ENCODE data around the gene NOL7. TPM values are rescaled to one million over a fixed set of nuclear protein-coding genes. Genes with fewer than 3 reads are reported as not detected.

NOL7 gene
- polyA plus RNA-seq, 3 donors = 22.7 to 58.5 (median 56.9) TPM

- peaks cover 44 to 62% of the 10 kb centered on the region in 2 donors for H3K36me3 ChIP-seq (replicated peaks in 1 of 2; ENCODE audit: control insufficient read depth in 1 of 2, insufficient read depth in 2 of 2, low read length in 2 of 2)
- H4K20me1 ChIP-seq (ENCODE audit: insufficient read depth, low read length) = no peaks in the 10 kb centered on the region
- H3K27me3 ChIP-seq (ENCODE audit: control insufficient read depth in 2 of 2, insufficient read depth in 2 of 2, low read length in 2 of 2) = no peaks in the 10 kb centered on the region
Measured at GRCh38 chr6:13593103-13593502, 22.0 kb upstream of the NOL7 start.

GRCh38 chr6:13593720-13594119 is 21.4 kb upstream of the NOL7 start:
- H3K36me3 ChIP-seq (replicated peaks in 1 of 2; ENCODE audit: control insufficient read depth in 1 of 2, insufficient read depth in 2 of 2, low read length in 2 of 2) = peaks cover 39 to 60% of the 10 kb centered on the region in 2 donors
- WGBS (ENCODE audit: insufficient coverage) = 95% methylated on average over 5 of the region's 6 CpGs
- no peaks in the 10 kb centered on the region for H3K79me2 ChIP-seq (ENCODE audit: insufficient read depth, low read length)
- peaks cover 55 to 58% of the 10 kb centered on the region in 2 donors for H3K36me3 Mint-ChIP-seq
- intact Hi-C loops (cut with micrococcal nuclease) = no loop called here
- H3K27me3 ChIP-seq (ENCODE audit: control insufficient read depth in 2 of 2, insufficient read depth in 2 of 2, low read length in 2 of 2) = no peaks in the 10 kb centered on the region
- no peak overlapping the region for H3K4me2 ChIP-seq (replicated peaks; ENCODE audit: extremely low read depth, low read length, poor library complexity, severe bottlenecking)
- no peaks in the 10 kb centered on the region for H3K9me3 ChIP-seq (replicated peaks in 1 of 2; ENCODE audit: control insufficient read depth in 1 of 2, insufficient read depth in 1 of 2, low read length in 2 of 2)
- H3K9me3 Mint-ChIP-seq = no peaks in the 10 kb centered on the region
- no peaks in the 10 kb centered on the region for H3K4me1 Mint-ChIP-seq
- H3K4me3 Mint-ChIP-seq = no peak overlapping the region
- TF ChIP-seq CTCF (IDR thresholded peaks at IDR 0.05) = no peak
- H3K27me3 Mint-ChIP-seq (ENCODE audit: low read depth in 3 of 3) = peaks cover 0 to 3% (median 0%) of the 10 kb centered on the region in 3 donors
- H3K27ac ChIP-seq (ENCODE audit: low read depth in 1 of 2, low read length in 2 of 2) = no peak overlapping the region
- H3K4me3 ChIP-seq (replicated peaks in 1 of 3; ENCODE audit: low read depth in 2 of 3, low read length in 3 of 3) = no peak overlapping the region
- H3K4me1 ChIP-seq (ENCODE audit: control insufficient read depth in 1 of 2, insufficient read depth in 2 of 2, low read length in 2 of 2) = no peaks in the 10 kb centered on the region
- no peak overlapping the region for H3K9ac ChIP-seq (ENCODE audit: insufficient read depth, low read length, poor library complexity, severe bottlenecking)
- no peak overlapping the region for H2AFZ ChIP-seq (ENCODE audit: insufficient read depth, low read depth, low read length, poor library complexity, severe bottlenecking)
- H3K27ac Mint-ChIP-seq = peak overlapping the region in 1 of 7 donors; percentile 46
- H4K20me1 ChIP-seq (ENCODE audit: insufficient read depth, low read length) = no peaks in the 10 kb centered on the region
- DNase-seq = no peak

More at GRCh38 chr6:13593103-13593502, 22.0 kb upstream of the NOL7 start:
- Histone ChIP-seq H3K4me1 (ENCODE audit: control insufficient read depth in 1 of 2, insufficient read depth in 2 of 2, low read length in 2 of 2) (no peaks in the 10 kb centered on the region), H2AFZ (ENCODE audit: insufficient read depth, low read depth, low read length, poor library complexity, severe bottlenecking) (no peak overlapping the region), H3K4me3 (replicated peaks in 1 of 3; ENCODE audit: low read depth in 2 of 3, low read length in 3 of 3) (no peak overlapping the region), H3K4me2 (replicated peaks; ENCODE audit: extremely low read depth, low read length, poor library complexity, severe bottlenecking) (no peak overlapping the region), H3K27ac (ENCODE audit: low read depth in 1 of 2, low read length in 2 of 2) (no peak overlapping the region), H3K79me2 (ENCODE audit: insufficient read depth, low read length) (no peaks in the 10 kb centered on the region), H3K9ac (ENCODE audit: insufficient read depth, low read length, poor library complexity, severe bottlenecking) (no peak overlapping the region), H3K9me3 (replicated peaks in 1 of 2; ENCODE audit: control insufficient read depth in 1 of 2, insufficient read depth in 1 of 2, low read length in 2 of 2) (no peaks in the 10 kb centered on the region)
- no peak overlapping the region for H3K4me3 Mint-ChIP-seq
- peaks cover 53 to 55% of the 10 kb centered on the region in 2 donors for H3K36me3 Mint-ChIP-seq
- H3K27me3 Mint-ChIP-seq (ENCODE audit: low read depth in 3 of 3) = peaks cover 0 to 3% (median 0%) of the 10 kb centered on the region in 3 donors
- H3K9me3 Mint-ChIP-seq = no peaks in the 10 kb centered on the region
- DNase-seq = no peak
- TF ChIP-seq CTCF (IDR thresholded peaks at IDR 0.05) = no peak
- 96% methylated on average over 4 of the region's 6 CpGs for WGBS (ENCODE audit: insufficient coverage)
- H3K4me1 Mint-ChIP-seq = no peaks in the 10 kb centered on the region
- no peak overlapping the region for H3K27ac Mint-ChIP-seq
- intact Hi-C loops (cut with micrococcal nuclease) = no loop called here

Data from CD14-positive monocyte (primary cell).